Ascending aorta (tissue), 2 donors: ENCODE data around the gene ABCA1. TPM values are rescaled to one million over a fixed set of nuclear protein-coding genes. Genes with fewer than 3 reads are reported as not detected.
A peak's percentile ranks its signal among the peaks of the same experiment; 100 is the strongest.

Source experiments
- DNase-seq, 2 donors: peaks; one replicate each; pipeline ENCODE4 v3.0.0-alpha.2; 2019; ENCODE audit warnings: low spot score in 2 of 2
- H3K27ac ChIP-seq, 2 donors: fragments of 200-600 bp; sonication (generic); one replicate each; pipeline ENCODE4 v1.5.1; 2016 to 2017; ENCODE audit warnings: mild to moderate bottlenecking in 1 of 2
- H3K27me3 ChIP-seq: fragments of 200-600 bp; sonication (generic); one replicate; pipeline ENCODE4 v1.5.1; 2017
- H3K36me3 ChIP-seq, 2 donors: fragments of 200-600 bp; sonication (generic); one replicate each; pipeline ENCODE4 v1.5.1; 2016
- H3K4me1 ChIP-seq, 2 donors: fragments of 200-600 bp; sonication (generic); one replicate each; pipeline ENCODE4 v1.5.1; 2016 to 2017; ENCODE audit warnings: mild to moderate bottlenecking in 1 of 2
- H3K4me3 ChIP-seq, 2 donors: fragments of 200-600 bp; sonication (generic); one replicate each; pipeline ENCODE4 v1.5.1; 2016 to 2017; ENCODE audit warnings: mild to moderate bottlenecking in 1 of 2
- H3K9me3 ChIP-seq, 2 donors: fragments of 200-600 bp; sonication (generic); one replicate each; pipeline ENCODE4 v1.5.1; 2016
- CTCF ChIP-seq, 3 experiments: fragments of 200-600 bp in 2 of 3; fragments of 450-650 bp in 1 of 3; sonication (generic) in 2 of 3; IDR thresholded peaks; one replicate each; pipeline ENCODE4 v1.5.1; 2016 to 2019; ENCODE audit warnings: antibody characterized with exemption in 3 of 3, mild to moderate bottlenecking in 1 of 3, moderate library complexity in 1 of 3
- intact Hi-C: fragments of 100-400 bp; cut with DNase I; formaldehyde crosslinking; loops from one replicate; pipeline ENCODE4 v1.15.1; 2023
- total RNA-seq: library from RNA; depleted of rRNA; stranded (reverse); fragments of >200 nt; gene quantifications from one replicate; pipeline ENCODE4 v1.1.0, GENCODE V29; 2016

The ABCA1 gene
- total RNA-seq, 1 donor from 2014 or later: 14.0 TPM

- H3K27me3 ChIP-seq: no peaks in the 10 kb centered on the region
- H3K9me3 ChIP-seq: no peaks in the 10 kb centered on the region
- peaks cover 0 to 4% of the 10 kb centered on the region in 2 donors for H3K36me3 ChIP-seq
- TF ChIP-seq CTCF (IDR thresholded peaks at IDR 0.05): no peak
- no peak overlapping the region for H3K27ac ChIP-seq
- no peak for DNase-seq
- no peak overlapping the region for H3K4me3 ChIP-seq
- intact Hi-C loops: no loop called here
- H3K4me1 ChIP-seq: peaks cover 2 to 6% of the 10 kb centered on the region in 2 donors
These were observed 152.0 kb downstream of the ABCA1 start for GRCh38 chr9:104775976-104776375.

- Histone ChIP-seq H3K4me1 (peaks cover 2 to 6% of the 10 kb centered on the region in 2 donors), H3K27me3 (no peaks in the 10 kb centered on the region), H3K36me3 (peaks cover 0 to 9% of the 10 kb centered on the region in 2 donors), H3K4me3 (no peak overlapping the region), H3K9me3 (no peaks in the 10 kb centered on the region), H3K27ac (no peak overlapping the region)
- intact Hi-C loops: no loop called here
- no peak for TF ChIP-seq CTCF (IDR thresholded peaks at IDR 0.05)
- DNase-seq: no peak
These were observed 152.4 kb downstream of the ABCA1 start for GRCh38 chr9:104775574-104775936.

- Histone ChIP-seq H3K27ac (no peak overlapping the region), H3K36me3 (peaks cover 0 to 9% of the 10 kb centered on the region in 2 donors), H3K27me3 (no peaks in the 10 kb centered on the region), H3K4me1 (peaks cover 2 to 6% of the 10 kb centered on the region in 2 donors), H3K9me3 (no peaks in the 10 kb centered on the region), H3K4me3 (no peak overlapping the region)
- TF ChIP-seq CTCF (IDR thresholded peaks at IDR 0.05): no peak
- intact Hi-C loops: no loop called here
- no peak for DNase-seq
These were observed 153.0 kb downstream of the ABCA1 start for GRCh38 chr9:104774831-104775573.

- Histone ChIP-seq H3K4me3 (no peak overlapping the region), H3K27ac (no peak overlapping the region), H3K27me3 (no peaks in the 10 kb centered on the region), H3K36me3 (peaks cover 0 to 9% of the 10 kb centered on the region in 2 donors), H3K9me3 (no peaks in the 10 kb centered on the region), H3K4me1 (peaks cover 2 to 6% of the 10 kb centered on the region in 2 donors)
- TF ChIP-seq CTCF (IDR thresholded peaks at IDR 0.05): no peak
- DNase-seq: no peak
- intact Hi-C loops: no loop called here
These were observed 153.8 kb downstream of the ABCA1 start for GRCh38 chr9:104774132-104774531.

GRCh38 chr9:104772714-104773510 lies 155.0 kb downstream of the ABCA1 start:
- H3K4me1 ChIP-seq: peaks cover 2 to 6% of the 10 kb centered on the region in 2 donors
- peak overlapping the region in 1 of 2 donors; percentile 25 for H3K27ac ChIP-seq
- H3K36me3 ChIP-seq: peaks cover 0 to 9% of the 10 kb centered on the region in 2 donors
- intact Hi-C loops: no loop called here
- H3K9me3 ChIP-seq: no peaks in the 10 kb centered on the region
- DNase-seq: no peak
- H3K27me3 ChIP-seq: no peaks in the 10 kb centered on the region
- TF ChIP-seq CTCF (IDR thresholded peaks at IDR 0.05): no peak
- peak overlapping the region in 1 of 2 donors; percentile 0 for H3K4me3 ChIP-seq
